ENCODE data around the gene BRIP1.

Gene BRIP1

DNA sequence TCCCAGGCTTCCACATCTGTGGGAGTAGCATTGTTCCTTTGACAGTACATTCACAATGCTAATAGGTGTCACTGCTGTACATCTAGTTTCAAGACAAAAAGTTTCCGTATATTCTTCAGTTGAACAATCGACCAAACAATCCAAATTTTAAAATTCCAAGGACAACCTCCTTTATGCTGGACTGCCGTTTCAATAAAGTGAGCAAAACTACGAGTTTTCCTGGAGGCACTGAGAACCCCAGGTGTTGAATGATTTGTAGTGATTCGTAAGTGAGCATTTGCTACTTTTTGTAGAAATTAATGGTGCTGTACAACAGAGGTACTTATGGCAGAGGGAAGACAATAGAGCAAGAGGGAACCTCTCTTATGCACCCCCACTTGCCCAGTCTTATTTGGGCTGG is 201.1 kb downstream of the BRIP1 start:
- DNase-seq (ENCODE audit: low read depth): no peak

DNA sequence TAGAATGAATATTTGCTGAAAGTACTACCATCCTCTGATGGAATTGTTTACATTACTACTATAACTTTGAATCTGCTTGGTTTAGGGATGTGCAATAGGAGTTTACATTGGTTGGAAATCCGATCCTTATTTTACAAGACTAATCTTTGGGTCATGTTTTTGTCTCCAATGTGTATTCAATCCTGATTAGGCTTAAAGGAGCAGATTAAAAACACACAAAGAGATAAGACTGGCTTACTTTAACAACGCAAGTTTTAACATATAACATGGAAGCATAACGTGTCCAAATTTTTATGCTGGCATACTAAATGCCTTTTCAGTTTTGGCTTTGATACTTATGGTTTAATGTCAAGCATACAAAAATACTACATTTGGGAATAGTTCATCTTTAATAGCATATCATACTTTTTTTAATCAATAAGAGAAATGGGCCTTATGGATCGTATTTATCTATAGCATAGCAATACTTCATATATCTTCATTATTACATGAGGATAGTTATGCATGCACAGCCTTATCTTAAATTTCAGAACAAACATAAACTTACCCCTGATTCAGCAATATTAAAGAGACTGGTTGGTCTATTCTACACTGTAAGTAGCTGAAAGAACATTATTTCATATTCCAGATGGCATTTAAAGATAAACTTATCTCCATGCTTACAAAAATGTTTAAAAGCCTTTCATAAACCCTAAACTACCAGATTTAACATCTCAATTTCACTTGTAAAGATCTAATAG is 202.4 kb downstream of the BRIP1 start:
- DNase-seq (ENCODE audit: low read depth): peak; percentile 17

DNA sequence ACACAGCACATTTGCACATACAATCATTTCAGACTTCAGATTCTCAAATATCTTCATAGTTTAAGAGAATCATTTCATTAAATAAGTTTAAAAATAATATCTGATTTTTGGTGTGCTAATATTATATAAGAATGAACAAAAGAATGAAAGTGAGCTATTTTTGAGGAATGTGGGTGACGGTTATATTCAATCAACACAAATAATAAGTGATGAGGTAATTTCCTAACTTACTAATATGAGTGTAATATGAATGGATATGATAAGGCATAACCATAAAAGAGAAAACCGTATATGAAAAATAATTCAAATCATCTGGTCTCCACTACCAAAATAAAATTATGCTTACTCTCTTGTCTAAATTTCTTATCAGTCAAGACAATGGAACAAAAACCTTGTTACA is 203.9 kb downstream of the BRIP1 start:
- no peak for DNase-seq (ENCODE audit: low read depth)

DNA sequence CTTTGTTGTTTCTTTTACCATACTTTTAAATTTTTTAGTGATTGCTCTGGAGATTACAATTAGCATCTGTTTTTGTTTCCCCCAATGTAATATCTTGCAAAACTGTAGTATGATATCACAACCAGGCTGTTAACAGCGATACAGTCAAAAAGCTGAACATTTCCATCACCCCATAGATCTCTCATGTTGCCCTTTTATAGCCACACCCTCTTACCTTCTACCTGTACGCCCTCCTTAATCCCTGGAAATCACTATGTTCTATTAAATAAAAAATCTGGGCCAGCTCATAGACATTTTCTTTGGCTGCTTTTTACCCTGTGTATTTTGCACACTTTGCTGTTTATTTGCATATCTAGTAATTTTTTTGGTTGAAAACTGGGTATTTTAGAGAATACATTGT is 205.1 kb downstream of the BRIP1 start:
- DNase-seq (ENCODE audit: low read depth): no peak

DNA sequence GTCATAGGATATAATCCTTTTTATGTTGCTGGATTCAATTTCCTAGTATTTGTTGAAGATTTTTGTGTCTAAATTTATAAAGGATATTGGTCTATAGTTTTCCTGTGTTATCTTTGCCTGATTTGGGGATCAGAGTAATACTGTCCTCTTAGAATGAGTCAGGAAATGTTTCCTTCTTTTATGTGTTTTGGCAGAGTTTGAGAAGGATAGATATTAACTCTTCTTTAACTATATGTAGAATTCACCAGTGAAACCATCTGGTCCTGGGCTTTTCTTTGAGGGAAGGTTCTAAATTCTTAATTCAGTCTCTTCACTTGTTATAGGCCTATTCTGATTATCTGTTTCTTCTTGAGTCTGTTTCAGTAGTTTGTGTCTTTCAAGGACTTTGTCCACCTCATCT is 206.0 kb downstream of the BRIP1 start:
- no peak for DNase-seq (ENCODE audit: low read depth)

DNA sequence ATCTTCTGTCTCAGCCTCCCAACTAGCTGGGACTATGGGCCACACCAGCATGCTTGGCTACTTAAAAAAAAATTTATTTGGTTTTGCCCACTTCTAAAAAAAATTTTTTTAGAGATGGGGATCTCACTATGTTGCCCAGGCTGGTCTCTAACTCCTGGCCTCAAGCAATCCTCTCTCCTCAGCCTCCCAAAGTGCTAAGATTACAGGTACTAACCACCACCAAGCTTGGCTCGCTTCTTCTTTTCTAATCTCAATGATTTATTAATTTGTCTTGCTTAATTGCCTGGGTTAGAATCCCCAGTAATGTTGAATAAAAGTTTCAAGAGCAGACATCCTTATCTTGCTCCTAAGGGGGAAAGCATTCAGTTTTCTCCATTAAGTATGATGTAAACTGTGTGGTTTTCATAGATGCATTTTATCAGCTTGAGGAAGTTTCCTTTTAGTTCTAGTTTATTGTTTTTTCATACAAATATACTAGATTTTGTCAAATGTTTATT is 206.6 kb downstream of the BRIP1 start:
- peak; percentile 18 for DNase-seq (ENCODE audit: low read depth)

DNA sequence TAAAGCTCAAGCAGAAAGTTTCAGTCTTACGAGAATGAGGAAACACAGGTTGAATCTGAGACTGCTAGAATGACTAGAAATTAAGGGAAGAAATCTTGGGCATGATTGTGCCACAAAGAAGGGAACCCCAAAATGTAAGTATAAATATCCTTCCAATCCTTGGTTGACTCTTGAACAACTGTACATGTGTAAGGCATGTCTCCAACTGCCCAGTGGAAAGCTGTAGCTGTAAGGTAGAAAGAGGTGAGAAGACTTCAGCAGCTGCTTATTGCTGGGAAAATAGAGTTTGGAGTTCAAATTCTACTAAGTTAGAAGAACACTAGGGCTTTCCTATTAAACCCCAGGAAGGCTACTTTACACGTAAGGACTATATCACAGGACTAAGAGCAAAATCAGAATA is 212.6 kb downstream of the BRIP1 start:
- DNase-seq (ENCODE audit: low read depth): no peak

DNA sequence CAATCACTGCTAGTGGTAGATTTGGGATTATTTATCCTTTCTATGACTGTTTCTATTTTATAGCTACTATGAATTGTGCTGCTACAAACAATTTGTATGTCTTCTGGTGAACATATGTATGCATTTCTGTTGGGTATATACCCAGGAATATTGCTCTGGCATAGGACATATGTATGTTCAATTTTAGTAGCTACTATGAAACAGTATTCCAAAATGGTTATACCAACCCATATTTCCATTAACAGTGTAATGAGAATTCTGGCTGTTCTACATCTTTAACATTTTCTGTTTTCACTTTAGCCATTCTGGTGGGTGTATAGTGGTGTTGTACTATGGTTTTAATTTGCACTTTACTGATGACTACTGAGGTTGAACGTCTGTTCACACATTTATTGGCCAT is 214.7 kb downstream of the BRIP1 start:
- DNase-seq (ENCODE audit: low read depth): no peak

DNA sequence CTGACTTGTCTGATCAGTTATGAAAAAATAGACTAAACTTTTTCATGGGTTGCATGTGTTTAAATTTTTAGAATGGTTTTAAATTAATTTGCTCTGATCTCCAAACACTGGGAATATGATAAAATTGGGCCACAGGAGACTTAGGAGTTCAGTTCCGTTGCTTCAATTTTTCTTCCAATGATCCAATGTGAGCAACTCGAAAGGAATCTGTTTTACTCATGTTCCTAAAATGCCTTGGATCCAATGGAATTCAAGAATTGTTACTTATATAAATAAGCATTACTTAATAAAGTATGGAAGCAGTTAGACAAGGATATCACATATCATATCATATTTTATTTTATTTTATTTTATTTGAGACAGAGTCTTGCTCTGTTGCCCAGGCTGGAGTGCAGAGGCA is 216.3 kb downstream of the BRIP1 start:
- peak; percentile 64 for DNase-seq (ENCODE audit: low read depth)

DNA sequence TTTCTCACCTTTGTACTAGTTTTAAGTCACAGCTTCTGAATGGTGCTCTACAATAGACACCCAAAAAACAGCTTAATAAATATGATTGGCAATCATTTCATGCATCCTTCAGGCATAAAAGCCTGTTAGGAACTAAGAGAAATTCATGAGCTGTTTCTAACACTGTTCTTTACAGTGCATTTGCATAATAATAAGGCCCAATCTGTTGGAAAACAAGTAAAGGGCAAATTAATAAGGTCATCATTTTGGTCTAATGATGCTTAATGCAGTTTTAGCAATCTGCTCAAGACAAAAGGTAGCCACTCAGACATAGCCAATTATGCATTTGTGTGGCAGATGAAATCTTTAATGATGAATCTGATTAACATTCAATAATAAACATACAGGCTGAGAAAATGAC is 216.8 kb downstream of the BRIP1 start:
- DNase-seq (ENCODE audit: low read depth): no peak

DNA sequence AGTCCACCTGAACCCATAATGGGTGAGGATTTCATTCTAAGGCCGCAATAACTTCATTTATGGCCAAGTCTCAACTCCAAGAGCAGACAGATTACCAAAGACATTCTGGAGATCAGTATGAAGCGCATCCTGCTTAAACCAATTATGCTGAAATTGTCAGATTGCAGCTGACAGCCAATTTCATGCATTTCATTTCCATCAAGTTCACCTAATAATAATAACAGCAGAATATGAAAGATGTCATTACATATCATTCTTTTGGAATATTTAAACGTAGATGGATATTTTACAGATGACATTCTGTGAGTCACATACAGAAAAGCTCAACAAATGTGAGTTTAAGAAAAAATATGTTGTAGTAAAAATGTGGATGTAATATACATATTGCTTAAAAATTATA is 217.4 kb downstream of the BRIP1 start:
- no peak for DNase-seq (ENCODE audit: low read depth)

DNA sequence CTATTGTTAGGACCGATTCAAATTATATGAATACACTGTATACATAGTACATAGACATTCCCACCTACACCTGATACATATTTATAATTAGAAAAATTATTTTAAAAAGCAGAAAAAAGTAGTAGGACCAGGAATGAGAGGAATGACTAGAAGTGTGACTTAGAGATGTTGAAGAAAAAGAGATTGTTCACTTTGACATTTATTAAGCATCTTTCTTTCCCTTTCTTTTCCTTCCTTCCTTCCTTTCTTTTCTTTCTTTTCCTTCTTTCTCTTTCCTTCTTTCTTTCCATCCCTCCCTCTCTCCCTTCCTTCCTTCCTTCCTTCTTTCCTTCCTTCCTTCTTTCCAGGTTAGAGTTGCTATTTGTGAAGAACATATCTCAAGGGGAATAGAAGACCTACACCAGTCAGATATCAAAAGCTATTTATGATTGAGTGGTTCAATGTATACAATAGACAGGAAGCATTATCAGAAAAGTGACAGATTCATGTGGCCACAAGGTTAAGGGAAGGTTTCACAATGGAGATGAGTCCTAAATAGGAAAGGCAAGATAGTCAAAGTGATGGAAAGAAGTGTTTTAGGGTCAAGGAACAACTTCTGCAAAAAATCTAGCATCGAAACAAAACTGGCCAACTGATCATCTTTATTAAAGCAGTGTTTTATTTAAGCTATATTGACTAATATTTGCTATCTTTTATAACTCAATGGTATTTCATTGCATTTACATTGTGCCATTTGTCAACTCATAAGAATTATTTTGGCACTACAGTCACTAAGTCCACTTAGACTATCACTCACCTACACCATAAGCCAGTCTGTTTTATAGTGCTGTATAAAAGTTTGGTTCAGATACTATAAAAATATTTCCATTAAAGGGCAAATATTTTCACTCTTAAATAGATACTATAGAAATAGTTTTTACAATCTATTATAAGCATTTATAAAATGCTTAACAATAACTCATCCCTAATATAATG is 218.2 kb downstream of the BRIP1 start:
- DNase-seq (ENCODE audit: low read depth): no peak

DNA sequence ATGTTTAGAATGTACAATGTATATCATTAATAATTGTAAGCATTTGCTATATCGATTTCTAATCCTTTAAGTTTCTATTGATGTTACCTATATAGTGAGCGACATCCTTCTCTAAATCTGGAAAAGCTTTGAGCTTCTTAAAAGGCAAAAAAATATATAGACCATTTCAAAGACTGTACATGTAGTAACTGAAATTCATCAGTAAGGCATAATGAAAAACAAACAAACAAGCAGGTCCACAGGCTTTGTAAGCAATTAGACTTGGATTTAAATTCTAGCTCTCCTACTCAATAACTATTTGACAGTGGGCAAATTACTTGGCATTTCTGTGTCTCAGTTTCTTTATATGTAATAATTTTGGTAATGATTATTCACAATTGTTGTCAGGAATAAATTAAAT is 220.6 kb downstream of the BRIP1 start:
- no peak for DNase-seq (ENCODE audit: low read depth)

DNA sequence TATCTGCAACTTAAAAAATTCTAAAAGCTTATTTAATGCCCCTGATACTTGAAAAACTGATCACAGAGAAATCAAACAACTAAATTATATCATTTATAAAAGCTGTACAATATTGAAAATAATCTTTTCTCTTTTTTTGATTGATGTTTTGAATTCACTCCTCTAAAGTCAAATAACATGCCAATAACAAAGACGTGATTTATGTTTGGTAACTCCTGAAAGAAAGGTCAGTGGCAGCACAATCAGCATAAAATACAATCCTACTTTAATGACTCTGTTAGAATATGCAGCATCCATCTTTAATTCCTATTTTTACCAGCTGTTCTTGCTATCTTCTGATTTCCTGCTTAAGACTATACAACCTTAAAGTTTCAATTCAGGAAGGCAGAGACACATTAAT is 221.6 kb downstream of the BRIP1 start:
- DNase-seq (ENCODE audit: low read depth): no peak

DNA sequence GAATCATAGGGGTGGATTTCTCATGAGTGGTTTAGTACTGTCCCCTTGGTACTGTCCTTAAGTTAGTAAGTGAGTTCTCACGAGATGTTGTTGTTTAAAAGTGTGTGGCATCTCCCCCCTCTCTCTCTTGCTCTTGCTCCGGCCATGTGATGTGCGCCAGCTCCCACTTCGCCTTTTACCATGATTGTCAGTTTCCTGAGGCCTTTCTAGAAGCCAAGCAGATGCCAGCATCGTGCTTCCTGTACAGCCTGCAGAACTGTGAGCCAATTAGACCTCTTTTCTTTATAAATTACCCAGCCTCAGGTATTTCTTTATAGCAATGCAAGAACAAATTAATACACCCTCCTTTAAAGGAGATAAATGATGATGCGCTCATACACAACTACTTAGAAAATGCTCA is 222.2 kb downstream of the BRIP1 start:
- DNase-seq (ENCODE audit: low read depth): no peak

DNA sequence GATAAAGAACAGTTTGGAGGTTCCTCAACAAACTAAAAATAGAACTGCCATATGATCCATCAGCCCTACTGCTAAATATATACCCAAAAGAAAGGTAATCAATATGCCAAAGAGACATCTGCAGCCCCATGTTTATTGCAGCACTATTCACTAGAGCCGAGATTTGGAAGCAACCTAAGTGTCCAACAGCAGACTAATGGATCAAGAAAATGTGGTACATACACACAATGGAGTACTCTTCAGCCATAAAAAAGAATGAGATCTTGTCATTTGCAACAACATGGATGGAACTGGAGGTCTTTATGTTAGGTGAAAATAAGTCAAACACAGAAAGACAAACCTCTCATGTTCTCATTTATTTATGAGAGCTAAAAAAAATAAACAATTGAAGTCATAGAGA is 223.5 kb downstream of the BRIP1 start:
- no peak for DNase-seq (ENCODE audit: low read depth)

DNA sequence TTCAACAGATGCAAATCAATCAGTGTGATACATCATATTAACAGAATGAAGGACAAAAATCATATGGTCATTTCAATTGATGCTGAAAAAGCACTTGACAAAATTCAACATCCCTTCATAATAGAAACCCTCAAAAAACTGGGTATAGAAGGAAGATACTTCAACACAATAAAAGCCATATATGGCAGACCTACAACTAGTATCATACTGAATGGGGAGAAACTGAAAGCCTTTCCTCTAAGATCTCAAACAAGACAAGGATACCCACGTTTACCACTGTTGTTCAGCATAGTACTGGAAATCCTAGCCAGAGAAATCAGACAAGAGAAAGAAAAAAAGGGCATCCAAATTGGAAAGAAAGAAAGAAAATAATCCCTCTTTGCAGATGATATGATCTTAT is 225.2 kb downstream of the BRIP1 start:
- DNase-seq (ENCODE audit: low read depth): no peak

DNA sequence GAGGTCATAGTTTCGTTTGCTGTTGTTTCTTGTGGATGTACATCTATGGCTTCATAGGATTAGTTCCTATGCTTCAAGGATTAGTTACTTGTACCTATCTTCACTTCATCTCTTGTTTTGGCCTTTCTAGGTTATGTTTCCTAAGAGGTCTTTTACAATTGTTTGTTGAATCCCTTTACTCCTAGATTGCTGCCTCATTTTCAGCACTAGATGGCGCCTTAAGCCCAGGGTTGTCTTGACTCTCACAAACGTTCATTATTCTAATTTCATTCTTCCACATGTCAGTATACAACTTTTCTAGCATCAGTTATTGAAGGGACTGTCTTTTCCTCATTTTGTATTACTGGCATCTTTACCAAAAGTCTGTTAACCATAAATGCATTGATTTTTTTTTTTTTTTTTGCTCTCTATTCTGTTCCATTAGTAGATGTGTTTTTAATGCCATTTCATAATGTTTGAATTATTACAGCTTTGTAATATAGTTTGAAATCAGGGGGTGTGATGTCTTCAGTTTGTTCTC is 227.4 kb downstream of the BRIP1 start:
- DNase-seq (ENCODE audit: low read depth): peak; percentile 61

DNA sequence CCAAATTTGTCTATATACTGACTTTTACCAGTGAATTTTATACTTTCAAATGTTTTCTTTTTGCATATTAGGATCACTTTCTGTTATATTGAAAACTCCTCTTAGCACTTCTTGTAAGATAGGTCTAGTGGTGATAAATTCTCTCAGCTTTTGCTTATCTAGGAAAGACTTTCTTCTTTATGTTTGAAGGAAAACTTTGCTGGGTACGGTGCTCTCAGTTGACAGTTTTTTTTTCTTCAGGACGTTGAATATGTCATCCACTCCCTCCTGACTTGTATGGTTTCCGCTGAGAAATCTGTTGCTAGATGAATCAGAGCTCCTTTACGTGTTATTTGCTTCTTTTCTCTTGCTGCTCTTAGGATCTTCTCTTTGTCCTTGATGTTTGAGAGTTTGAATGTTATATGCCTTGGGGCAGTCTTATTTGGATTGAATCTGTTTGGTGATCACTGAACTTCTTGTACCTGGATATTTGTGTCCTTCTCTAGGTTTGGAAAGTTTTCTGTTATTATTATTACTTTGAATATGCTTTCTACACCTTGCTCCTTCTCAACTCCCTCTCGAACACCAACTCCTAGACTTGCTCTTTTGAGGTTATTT is 228.3 kb downstream of the BRIP1 start:
- no peak for DNase-seq (ENCODE audit: low read depth)

DNA sequence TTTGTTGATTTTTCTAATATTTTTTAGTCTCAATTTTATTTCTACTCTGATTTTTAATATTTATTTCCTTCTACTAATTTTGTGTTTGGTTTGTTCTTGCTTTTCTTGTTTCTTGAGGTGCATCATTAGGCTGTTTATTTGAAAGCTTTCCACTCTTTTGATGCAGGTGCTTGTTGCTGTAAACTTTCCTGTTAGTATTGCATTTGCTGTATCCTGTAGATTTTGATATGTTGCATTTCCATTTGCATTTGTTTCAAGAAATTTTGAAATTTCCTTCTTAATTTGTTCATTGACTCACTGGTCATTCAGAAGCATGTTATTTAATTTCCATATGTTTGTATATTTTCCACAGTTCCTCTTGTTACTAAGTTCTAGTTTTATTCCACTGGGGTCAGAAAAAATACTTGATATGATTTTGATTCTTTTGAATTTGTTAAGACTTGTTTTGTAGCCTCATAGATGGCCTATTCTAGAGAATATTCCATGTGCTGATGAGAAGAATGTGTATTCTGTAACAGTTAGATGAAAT is 229.3 kb downstream of the BRIP1 start:
- no peak for DNase-seq (ENCODE audit: low read depth)

DNA sequence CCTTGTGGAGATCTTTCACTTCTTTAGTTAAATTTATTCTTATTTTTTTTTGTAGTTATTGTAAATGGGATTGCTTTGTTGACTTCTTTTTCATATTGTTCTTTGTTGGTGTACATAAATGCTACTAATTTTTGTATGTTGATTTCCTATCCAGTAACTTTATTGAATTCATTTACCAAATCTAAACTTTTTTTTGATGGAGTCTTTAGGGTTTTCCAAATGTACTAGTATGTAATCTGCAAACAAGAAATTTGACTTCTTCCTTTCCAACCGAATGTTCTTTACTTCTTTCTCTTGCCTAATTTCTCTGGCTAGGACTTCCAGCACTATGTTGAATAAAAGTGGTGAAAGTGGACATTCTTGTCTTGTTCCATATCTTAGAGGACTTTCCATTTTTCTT is 230.5 kb downstream of the BRIP1 start:
- no peak for DNase-seq (ENCODE audit: low read depth)

DNA sequence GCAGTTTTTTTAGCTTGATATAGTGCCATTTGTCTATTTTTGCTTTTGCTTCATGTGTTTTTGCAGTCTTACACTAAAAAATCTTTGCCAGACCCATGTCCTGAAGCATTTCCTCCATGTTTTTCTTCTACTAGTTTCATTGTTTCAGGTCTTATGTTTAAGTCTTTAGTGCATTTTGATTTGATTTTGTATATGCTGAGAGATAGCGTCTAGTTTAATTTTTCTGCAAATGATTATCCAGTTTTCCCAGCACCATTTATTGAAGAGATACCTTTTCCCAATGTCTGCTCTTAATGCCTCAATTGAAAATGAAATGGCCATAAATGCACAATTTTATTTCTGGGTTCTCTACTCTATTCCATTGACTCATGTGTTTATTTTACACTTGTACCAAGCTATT is 231.5 kb downstream of the BRIP1 start:
- DNase-seq (ENCODE audit: low read depth): no peak

Measured in iris pigment epithelial cell (primary cell).